ENCODE data around the gene KIF16B.

DNA sequence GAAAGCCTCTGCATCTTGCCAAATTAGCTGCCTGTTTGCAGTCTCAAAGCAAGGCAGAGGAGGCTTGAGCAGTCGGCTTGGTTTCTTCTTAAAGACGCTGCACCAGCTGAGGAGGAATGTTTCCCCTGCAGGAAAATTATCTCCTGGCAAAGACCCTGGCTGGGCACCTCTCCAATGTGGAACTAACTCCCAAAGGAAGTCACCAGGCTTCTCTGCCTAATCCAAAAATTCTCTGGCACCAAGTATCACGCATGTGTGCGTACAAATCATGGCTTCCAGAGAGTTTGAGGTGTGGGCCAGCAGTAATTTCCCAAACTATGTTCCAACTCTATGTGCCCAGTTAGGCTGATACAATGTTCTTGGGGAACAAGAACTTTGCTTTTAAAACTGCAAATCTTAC is 176.2 kb downstream of the KIF16B start:
- TF ChIP-seq EZH2 (IDR thresholded peaks at IDR 0.05; ENCODE audit: low read length, unreplicated experiment) (no peak), CTCF (conservative IDR thresholded peaks at IDR 0.05; ENCODE audit: low read depth, low read length) (no peak)

Data from PC-3 (cell line).